MM.1S (cell line): ENCODE data around the gene TBL1X.

Experiments
- EZH2 ChIP-seq: fragments of 300-600 bp; sonication (generic); optimal IDR thresholded peaks from 2 replicates; pipeline ENCODE3; 2017; ENCODE audit warnings: low read depth, mild to moderate bottlenecking, antibody characterized with exemption, low read length, mixed read lengths
- EZH2phosphoT487 ChIP-seq: fragments of 300-600 bp; sonication (generic); IDR thresholded peaks from 2 replicates; pipeline ENCODE4 v1.6.1; 2018; ENCODE audit warnings: antibody characterized with exemption, low read length
- TF ChIP-seq, protein P1 (sequence below): fragments of 300-600 bp; sonication (generic); IDR thresholded peaks from 2 replicates; pipeline ENCODE4 v1.5.1; 2016; ENCODE audit warnings: antibody characterized with exemption, low read length, mixed read lengths

- TF ChIP-seq, protein P1, sequence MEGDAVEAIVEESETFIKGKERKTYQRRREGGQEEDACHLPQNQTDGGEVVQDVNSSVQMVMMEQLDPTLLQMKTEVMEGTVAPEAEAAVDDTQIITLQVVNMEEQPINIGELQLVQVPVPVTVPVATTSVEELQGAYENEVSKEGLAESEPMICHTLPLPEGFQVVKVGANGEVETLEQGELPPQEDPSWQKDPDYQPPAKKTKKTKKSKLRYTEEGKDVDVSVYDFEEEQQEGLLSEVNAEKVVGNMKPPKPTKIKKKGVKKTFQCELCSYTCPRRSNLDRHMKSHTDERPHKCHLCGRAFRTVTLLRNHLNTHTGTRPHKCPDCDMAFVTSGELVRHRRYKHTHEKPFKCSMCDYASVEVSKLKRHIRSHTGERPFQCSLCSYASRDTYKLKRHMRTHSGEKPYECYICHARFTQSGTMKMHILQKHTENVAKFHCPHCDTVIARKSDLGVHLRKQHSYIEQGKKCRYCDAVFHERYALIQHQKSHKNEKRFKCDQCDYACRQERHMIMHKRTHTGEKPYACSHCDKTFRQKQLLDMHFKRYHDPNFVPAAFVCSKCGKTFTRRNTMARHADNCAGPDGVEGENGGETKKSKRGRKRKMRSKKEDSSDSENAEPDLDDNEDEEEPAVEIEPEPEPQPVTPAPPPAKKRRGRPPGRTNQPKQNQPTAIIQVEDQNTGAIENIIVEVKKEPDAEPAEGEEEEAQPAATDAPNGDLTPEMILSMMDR: no peak
- TF ChIP-seq EZH2 (no peak), EZH2phosphoT487 (no peak)
These were observed 144.6 kb downstream of the TBL1X start for GRCh38 chrX:9609499-9609898.
